GM23248 (cell line): Measurements from ENCODE around the gene TENM4. TPM values are rescaled to one million over a fixed set of nuclear protein-coding genes. Genes with fewer than 3 reads are reported as not detected.

Experiments
- DNase-seq: peaks from one replicate; pipeline ENCODE4 v3.0.0-alpha.2; 2015
- H2AFZ ChIP-seq: fragments of 200-600 bp; sonication (generic); 2 replicates; pipeline ENCODE4 v1.6.1; 2016; ENCODE audit warnings: antibody characterized with exemption
- H3F3A ChIP-seq: fragments of 200-600 bp; sonication (generic); 2 replicates; pipeline ENCODE4 v1.6.1; 2016; ENCODE audit warnings: mild to moderate bottlenecking, antibody characterized with exemption, mixed run types; ENCODE audit not compliant: insufficient read depth
- H3K27ac ChIP-seq: fragments of 200-600 bp; sonication (generic); 2 replicates; pipeline ENCODE4 v1.5.1; 2016; ENCODE audit warnings: mild to moderate bottlenecking
- H3K27me3 ChIP-seq: fragments of 200-600 bp; sonication (generic); replicated peaks from 2 replicates; pipeline ENCODE4 v1.6.1; 2016; ENCODE audit warnings: mild to moderate bottlenecking; ENCODE audit not compliant: insufficient read depth
- H3K36me3 ChIP-seq: fragments of 200-600 bp; sonication (generic); 2 replicates; pipeline ENCODE4 v1.6.1; 2016; ENCODE audit warnings: low read depth, mild to moderate bottlenecking
- H3K4me1 ChIP-seq: fragments of 200-600 bp; sonication (generic); 2 replicates; pipeline ENCODE4 v1.6.1; 2016; ENCODE audit warnings: mild to moderate bottlenecking; ENCODE audit not compliant: insufficient read depth
- H3K4me2 ChIP-seq: fragments of 200-600 bp; sonication (generic); one replicate; pipeline ENCODE4 v1.6.1; 2016; ENCODE audit warnings: mild to moderate bottlenecking; ENCODE audit not compliant: unreplicated experiment
- H3K4me3 ChIP-seq: fragments of 200-600 bp; sonication (generic); 2 replicates; pipeline ENCODE4 v1.5.1; 2016; ENCODE audit warnings: mild to moderate bottlenecking
- H3K79me2 ChIP-seq: fragments of 200-600 bp; sonication (generic); 2 replicates; pipeline ENCODE4 v1.6.1; 2016; ENCODE audit warnings: mild to moderate bottlenecking; ENCODE audit not compliant: insufficient read depth
- H3K9ac ChIP-seq: fragments of 200-600 bp; sonication (generic); 2 replicates; pipeline ENCODE4 v1.6.1; 2016; ENCODE audit warnings: mild to moderate bottlenecking
- H3K9me2 ChIP-seq: fragments of 200-600 bp; sonication (generic); 2 replicates; pipeline ENCODE4 v1.6.1; 2016; ENCODE audit warnings: mixed run types, mild to moderate bottlenecking, moderate library complexity; ENCODE audit not compliant: insufficient read depth
- H3K9me3 ChIP-seq: fragments of 200-600 bp; sonication (generic); one replicate; pipeline ENCODE4 v1.6.1; 2017; ENCODE audit warnings: low read depth
- H4K20me1 ChIP-seq: fragments of 200-600 bp; sonication (generic); 2 replicates; pipeline ENCODE4 v1.6.0; 2016; ENCODE audit not compliant: insufficient read depth
- EZH2 ChIP-seq: fragments of 200-600 bp; sonication (generic); IDR thresholded peaks from 2 replicates; pipeline ENCODE4 v1.6.1; 2018; ENCODE audit warnings: antibody characterized with exemption, mild to moderate bottlenecking; ENCODE audit not compliant: insufficient read depth, poor library complexity, severe bottlenecking
- EZH2phosphoT487 ChIP-seq: fragments of 200-600 bp; sonication (generic); IDR thresholded peaks from 2 replicates; pipeline ENCODE4 v1.6.1; 2018; ENCODE audit warnings: antibody characterized with exemption, moderate library complexity, mild to moderate bottlenecking, low read depth; ENCODE audit not compliant: insufficient read depth
- WGBS, 2 experiments: methylation state at CpG; one replicate each; pipeline ENCODE4 v1.1.6; 2015 to 2017; ENCODE audit warnings: low lambda C conversion rate in 2 of 2, low coverage in 1 of 2; ENCODE audit errors: missing lambda C conversion rate in 2 of 2; 5-methylcytosine and 5-hydroxymethylcytosine counted together
- in situ Hi-C: fragments of 300-500 bp; cut with MboI; formaldehyde crosslinking; loops from 2 replicates; pipeline ENCODE4 v1.15.0; 2020
- polyA plus RNA-seq: library from polyadenylated mRNA; unstranded; fragments of >200 nt; fragmentation: Nextera tagmentation; extraction: Ambion mirVana; gene quantifications from 2 replicates; pipeline ENCODE4 v1.2.1, GENCODE V29; 2016
- total RNA-seq: library from RNA; depleted of rRNA; stranded (reverse); fragments of >200 nt; shearing (Covaris generic); gene quantifications from 2 replicates; pipeline ENCODE4 v1.2.3, GENCODE V29; 2014

TENM4 gene
- total and polyA plus RNA-seq, 2 experiments from 2014 or later, result 0.11 to 0.48 TPM

GRCh38 chr11:79030448-79030847, 410.4 kb downstream of the TENM4 start:
- 51% methylated on average over 9 of the region's 9 CpGs for WGBS, 2 experiments

GRCh38 chr11:79028225-79028624, 412.6 kb downstream of the TENM4 start:
- Histone ChIP-seq H3K4me3 (no peak overlapping the region), H3K27me3 (peaks cover 35% of the 10 kb centered on the region; the same call in 1 of the 2 replicates), H3K4me1 (no peaks in the 10 kb centered on the region; the same call in 1 of the 2 replicates), H3K79me2 (no peaks in the 10 kb centered on the region), H3K9ac (no peak overlapping the region), H3K4me2 (no peak overlapping the region), H3K36me3 (no peaks in the 10 kb centered on the region), H2AFZ (no peak overlapping the region), H3K9me2 (no peaks in the 10 kb centered on the region), H3K27ac (no peak overlapping the region), H3K9me3 (no peaks in the 10 kb centered on the region), H3F3A (peaks cover 8% of the 10 kb centered on the region; the same call in 1 of the 2 replicates), H4K20me1 (no peaks in the 10 kb centered on the region)
- no peak for DNase-seq
- TF ChIP-seq EZH2 (no peak), EZH2phosphoT487 (no peak)
- 95 to 100% methylated on average over 1 of the region's 1 CpG for WGBS, 2 experiments
- in situ Hi-C loops, result no loop called here

More at GRCh38 chr11:79030448-79030847, 410.4 kb downstream of the TENM4 start:
- no peak overlapping the region for H3K4me3 ChIP-seq
- no peaks in the 10 kb centered on the region for H3K79me2 ChIP-seq
- TF ChIP-seq EZH2 (no peak), EZH2phosphoT487 (no peak)
- H3K9me2 ChIP-seq, result no peaks in the 10 kb centered on the region
- H3K9ac ChIP-seq, result no peak overlapping the region
- DNase-seq, result no peak
- in situ Hi-C loops, result no loop called here
- H3K36me3 ChIP-seq, result no peaks in the 10 kb centered on the region
- no peak overlapping the region for H3K27ac ChIP-seq
- H4K20me1 ChIP-seq, result no peaks in the 10 kb centered on the region
- no peaks in the 10 kb centered on the region for H3K9me3 ChIP-seq
- H3K4me2 ChIP-seq, result no peak overlapping the region
- peaks cover 36% of the 10 kb centered on the region; the same call in 1 of the 2 replicates for H3K27me3 ChIP-seq
- H2AFZ ChIP-seq, result no peak overlapping the region
- peaks cover 8% of the 10 kb centered on the region; the same call in 1 of the 2 replicates for H3F3A ChIP-seq
- no peaks in the 10 kb centered on the region; the same call in 1 of the 2 replicates for H3K4me1 ChIP-seq

- H2AFZ ChIP-seq, result no peak overlapping the region
- in situ Hi-C loops, result no loop called here
- H3K4me3 ChIP-seq, result no peak overlapping the region
- no peak overlapping the region for H3K9ac ChIP-seq
- DNase-seq, result peak; percentile 37
- whole genome bisulfite sequencing, 2 experiments, result 18 to 23% methylated on average over 3 of the region's 3 CpGs
- no peaks in the 10 kb centered on the region for H3K9me2 ChIP-seq
- no peaks in the 10 kb centered on the region for H3K9me3 ChIP-seq
- H3K36me3 ChIP-seq, result no peaks in the 10 kb centered on the region
- H3F3A ChIP-seq, result peaks cover 8% of the 10 kb centered on the region; the same call in 1 of the 2 replicates
- no peak overlapping the region for H3K27ac ChIP-seq
- H3K4me2 ChIP-seq, result no peak overlapping the region
- no peaks in the 10 kb centered on the region; the same call in 1 of the 2 replicates for H3K4me1 ChIP-seq
- no peaks in the 10 kb centered on the region for H3K79me2 ChIP-seq
- TF ChIP-seq EZH2, result no peak
- TF ChIP-seq EZH2phosphoT487, result 0 out of 2 replicates have a peak, but pooled peaks have one; percentile 54
- no peaks in the 10 kb centered on the region for H4K20me1 ChIP-seq
- peaks cover 24% of the 10 kb centered on the region; the same call in 1 of the 2 replicates for H3K27me3 ChIP-seq
Observed at GRCh38 chr11:79026803-79027445, 413.9 kb downstream of the TENM4 start.

- no peak overlapping the region for H3K9ac ChIP-seq
- H3K4me2 ChIP-seq, result no peak overlapping the region
- 79 to 87% methylated on average over 5 of the region's 5 CpGs for WGBS, 2 experiments
- H3K9me2 ChIP-seq, result no peaks in the 10 kb centered on the region
- H3K4me1 ChIP-seq, result no peaks in the 10 kb centered on the region; the same call in 1 of the 2 replicates
- H4K20me1 ChIP-seq, result no peaks in the 10 kb centered on the region
- no peaks in the 10 kb centered on the region for H3K9me3 ChIP-seq
- peaks cover 8% of the 10 kb centered on the region; the same call in 1 of the 2 replicates for H3F3A ChIP-seq
- in situ Hi-C loops, result no loop called here
- H3K27me3 ChIP-seq, result peaks cover 18% of the 10 kb centered on the region; the same call in 1 of the 2 replicates
- TF ChIP-seq EZH2phosphoT487 (no peak), EZH2 (no peak)
- no peak overlapping the region for H2AFZ ChIP-seq
- no peak overlapping the region for H3K27ac ChIP-seq
- no peak overlapping the region for H3K4me3 ChIP-seq
- DNase-seq, result no peak
- no peaks in the 10 kb centered on the region for H3K36me3 ChIP-seq
- H3K79me2 ChIP-seq, result no peaks in the 10 kb centered on the region
Observed at GRCh38 chr11:79025622-79026021, 415.2 kb downstream of the TENM4 start.
